Omental fat pad (tissue), 4 donors: ENCODE data around the gene MYCBPAP. TPM values are rescaled to one million over a fixed set of nuclear protein-coding genes. Genes with fewer than 3 reads are reported as not detected.
"Not testable (repeated sequence)": the region's sequence is repeated elsewhere in the genome, so short reads cannot be mapped to it uniquely, and the experiment has no call there.

Source experiments
- ATAC-seq: fragments of 150-250 bp; one replicate; pipeline ENCODE4 v1.9.1; 2016; ENCODE audit warnings: mild to moderate bottlenecking, moderate library complexity; ENCODE audit not compliant: low FRiP score
- DNase-seq: peaks from one replicate; pipeline ENCODE4 v3.0.0-alpha.2; 2019; ENCODE audit warnings: low spot score
- total RNA-seq, 4 donors: library from RNA; depleted of rRNA; stranded (reverse); fragments of >200 nt; gene quantifications; one replicate each; pipeline ENCODE4 v1.1.0, GENCODE V29; 2016
- TF ChIP-seq, protein P1 (sequence below), 3 donors: fragments of 450-650 bp; IDR thresholded peaks; one replicate each; pipeline ENCODE4 v1.5.1; 2016 to 2017; ENCODE audit warnings: antibody characterized with exemption in 3 of 3, mild to moderate bottlenecking in 3 of 3, moderate library complexity in 2 of 3

The MYCBPAP gene
- total RNA-seq, 4 donors from 2014 or later: 0.36 to 1.9 (median 1.0) TPM; not detected in 1

DNA sequence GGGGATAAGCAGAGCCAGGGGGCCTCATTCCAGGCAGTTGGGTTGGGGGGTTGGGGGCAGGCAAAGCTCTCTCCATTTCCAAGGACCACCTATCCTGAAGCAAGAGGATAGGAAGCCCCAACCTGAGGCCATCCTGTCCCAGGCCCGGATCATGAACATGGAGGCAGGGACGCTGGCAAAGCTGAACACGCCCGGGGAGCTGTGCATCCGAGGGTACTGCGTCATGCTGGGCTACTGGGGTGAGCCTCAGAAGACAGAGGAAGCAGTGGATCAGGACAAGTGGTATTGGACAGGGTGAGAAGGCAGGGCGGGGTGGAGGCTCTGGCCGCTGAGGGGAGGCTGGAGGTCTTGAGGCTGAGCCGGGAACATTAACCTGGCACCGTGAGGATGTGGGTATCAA lies 36.0 kb upstream of the MYCBPAP start:
- DNase-seq: no peak
- no peak for ATAC-seq
- TF ChIP-seq, protein P1, sequence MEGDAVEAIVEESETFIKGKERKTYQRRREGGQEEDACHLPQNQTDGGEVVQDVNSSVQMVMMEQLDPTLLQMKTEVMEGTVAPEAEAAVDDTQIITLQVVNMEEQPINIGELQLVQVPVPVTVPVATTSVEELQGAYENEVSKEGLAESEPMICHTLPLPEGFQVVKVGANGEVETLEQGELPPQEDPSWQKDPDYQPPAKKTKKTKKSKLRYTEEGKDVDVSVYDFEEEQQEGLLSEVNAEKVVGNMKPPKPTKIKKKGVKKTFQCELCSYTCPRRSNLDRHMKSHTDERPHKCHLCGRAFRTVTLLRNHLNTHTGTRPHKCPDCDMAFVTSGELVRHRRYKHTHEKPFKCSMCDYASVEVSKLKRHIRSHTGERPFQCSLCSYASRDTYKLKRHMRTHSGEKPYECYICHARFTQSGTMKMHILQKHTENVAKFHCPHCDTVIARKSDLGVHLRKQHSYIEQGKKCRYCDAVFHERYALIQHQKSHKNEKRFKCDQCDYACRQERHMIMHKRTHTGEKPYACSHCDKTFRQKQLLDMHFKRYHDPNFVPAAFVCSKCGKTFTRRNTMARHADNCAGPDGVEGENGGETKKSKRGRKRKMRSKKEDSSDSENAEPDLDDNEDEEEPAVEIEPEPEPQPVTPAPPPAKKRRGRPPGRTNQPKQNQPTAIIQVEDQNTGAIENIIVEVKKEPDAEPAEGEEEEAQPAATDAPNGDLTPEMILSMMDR (IDR thresholded peaks at IDR 0.05): no peak

DNA sequence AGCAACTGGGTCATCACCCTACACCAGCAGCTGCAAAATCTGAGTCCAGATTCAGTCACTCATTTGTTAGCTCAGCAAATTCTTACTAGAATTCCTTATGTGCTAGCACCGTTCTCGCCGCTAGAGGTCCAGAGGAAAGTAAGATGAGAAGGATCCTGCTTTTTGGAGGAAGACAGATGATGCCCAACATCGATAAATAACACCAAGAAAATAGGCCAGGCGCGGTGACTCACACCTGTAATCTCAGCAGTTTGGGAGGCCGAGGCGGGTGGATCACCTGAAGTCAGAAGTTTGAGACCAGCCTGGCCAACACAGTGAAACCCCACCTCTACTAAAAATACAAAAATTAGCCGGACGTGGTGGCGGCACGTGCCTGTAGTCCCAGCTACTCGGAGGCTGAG lies 35.5 kb upstream of the MYCBPAP start:
- DNase-seq, ATAC-seq: not testable (repeated sequence)

DNA sequence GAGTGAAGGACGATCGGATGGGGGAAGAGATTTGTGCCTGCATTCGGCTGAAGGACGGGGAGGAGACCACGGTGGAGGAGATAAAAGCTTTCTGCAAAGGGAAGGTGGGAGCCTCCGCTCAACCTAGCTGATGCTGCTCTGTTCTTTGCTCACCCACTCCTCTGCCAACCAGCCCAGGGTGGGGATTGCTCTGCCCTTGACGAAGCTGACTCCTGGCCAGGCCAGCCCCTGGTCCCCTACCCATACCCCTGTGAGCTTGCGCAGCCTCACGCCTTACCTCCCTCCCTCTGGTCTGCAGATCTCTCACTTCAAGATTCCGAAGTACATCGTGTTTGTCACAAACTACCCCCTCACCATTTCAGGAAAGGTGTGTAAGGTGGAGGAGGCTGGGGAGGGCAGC lies 34.3 kb upstream of the MYCBPAP start:
- no peak for DNase-seq
- ATAC-seq: no peak
- TF ChIP-seq, protein P1 (IDR thresholded peaks at IDR 0.05): no peak

DNA sequence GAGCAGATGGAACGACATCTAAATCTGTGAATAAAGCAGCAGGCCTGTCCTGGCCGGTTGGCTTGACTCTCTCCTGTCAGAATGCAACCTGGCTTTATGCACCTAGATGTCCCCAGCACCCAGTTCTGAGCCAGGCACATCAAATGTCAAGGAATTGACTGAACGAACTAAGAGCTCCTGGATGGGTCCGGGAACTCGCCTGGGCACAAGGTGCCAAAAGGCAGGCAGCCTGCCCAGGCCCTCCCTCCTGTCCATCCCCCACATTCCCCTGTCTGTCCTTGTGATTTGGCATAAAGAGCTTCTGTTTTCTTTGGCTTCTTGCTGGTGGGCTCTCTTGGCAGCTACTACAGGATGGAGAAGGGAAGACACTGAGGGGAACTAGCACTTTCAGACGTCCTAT lies 33.7 kb upstream of the MYCBPAP start:
- DNase-seq (no peak), ATAC-seq (no peak)
- TF ChIP-seq, protein P1 (IDR thresholded peaks at IDR 0.05): no peak

DNA sequence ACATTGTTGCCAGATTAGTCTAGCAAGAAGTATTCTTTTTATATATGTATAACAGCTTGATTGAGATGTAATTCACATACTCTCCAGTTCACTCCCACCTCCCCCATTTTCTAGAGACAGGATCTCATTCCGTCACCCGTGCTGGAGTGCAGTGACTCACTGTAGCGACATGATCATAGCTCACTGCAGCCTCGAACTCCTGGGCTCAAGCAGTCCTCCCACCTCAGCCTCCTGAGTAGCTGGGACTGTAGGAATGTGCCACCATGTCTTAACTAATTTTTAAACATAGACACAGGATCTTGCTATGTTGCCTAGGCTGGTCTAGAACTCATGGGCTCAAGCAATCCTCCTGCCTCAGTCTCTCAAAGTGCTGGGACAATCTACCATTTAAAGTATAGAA lies 32.9 kb upstream of the MYCBPAP start:
- no peak for ATAC-seq
- TF ChIP-seq, protein P1 (IDR thresholded peaks at IDR 0.05): no peak
- no peak for DNase-seq

DNA sequence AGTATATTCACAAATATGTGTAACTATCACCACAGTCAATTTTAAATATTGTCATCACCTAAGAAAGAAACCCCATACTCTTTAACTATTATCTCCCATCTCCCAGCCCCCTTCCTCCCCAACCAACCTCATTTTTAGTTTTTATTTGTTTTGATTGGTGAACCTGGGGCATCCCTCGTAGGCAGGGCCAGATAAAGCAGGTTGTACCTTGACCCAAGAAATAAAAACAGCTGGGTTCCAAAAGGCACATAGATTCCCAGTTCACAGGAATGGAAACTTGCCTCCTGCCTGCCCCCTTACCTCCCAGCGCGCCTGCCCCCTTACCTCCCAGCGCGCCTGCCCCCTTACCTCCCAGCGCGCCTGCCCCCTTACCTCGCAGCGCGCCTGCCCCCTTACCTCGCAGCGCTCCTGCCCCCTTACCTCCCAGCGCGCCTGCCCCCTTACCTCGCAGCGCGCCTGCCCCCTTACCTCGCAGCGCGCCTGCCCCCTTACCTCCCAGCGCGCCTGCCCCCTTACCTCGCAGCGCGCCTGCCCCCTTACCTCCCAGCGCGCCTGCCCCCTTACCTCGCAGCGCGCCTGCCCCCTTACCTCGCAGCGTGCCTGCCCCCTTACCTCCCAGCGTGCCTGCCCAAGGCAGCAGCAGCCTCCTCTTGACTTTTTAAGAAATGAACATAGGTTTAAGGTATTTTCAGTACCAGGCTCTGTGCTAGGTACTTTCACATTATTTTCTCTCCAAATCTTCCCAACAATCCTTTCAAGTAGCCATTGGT lies 32.3 kb upstream of the MYCBPAP start:
- DNase-seq, ATAC-seq: not testable (repeated sequence)

DNA sequence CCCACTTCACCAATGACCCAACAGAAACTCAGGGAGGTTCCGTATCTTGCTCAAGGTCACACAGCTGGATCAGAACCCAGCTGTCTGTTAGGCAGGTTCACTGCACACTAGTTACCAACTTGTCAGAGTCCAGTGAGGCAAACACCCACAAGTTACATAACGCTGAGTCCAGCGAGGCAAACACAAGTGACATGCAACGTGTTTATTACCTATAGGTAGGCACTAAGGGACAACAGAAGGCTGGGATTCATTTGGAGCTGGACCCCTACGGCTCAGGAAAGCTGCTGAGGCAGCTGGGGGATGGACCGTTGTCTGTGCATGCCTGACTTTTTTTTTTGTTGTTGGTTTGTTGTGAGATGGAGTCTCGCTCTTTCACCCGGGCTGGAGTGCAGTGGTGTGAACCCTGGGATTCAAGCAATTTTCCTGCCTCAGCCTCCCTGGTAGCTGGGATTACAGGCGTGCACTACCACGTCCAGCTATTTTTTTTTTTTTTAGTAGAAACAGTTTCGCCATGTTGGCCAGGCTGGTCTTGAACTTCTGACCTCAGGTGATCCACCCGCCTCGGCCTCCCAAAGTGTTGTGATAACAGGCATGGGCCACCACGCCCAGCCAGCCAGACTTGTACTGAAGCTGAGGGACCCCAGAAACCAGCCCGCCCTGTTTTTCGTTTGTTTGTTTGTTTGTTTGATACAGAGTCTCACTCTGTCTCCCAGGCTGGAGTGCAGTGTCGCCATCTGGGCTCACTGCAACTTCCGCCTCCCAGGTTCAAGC lies 31.5 kb upstream of the MYCBPAP start:
- no peak for DNase-seq
- TF ChIP-seq, protein P1 (IDR thresholded peaks at IDR 0.05): no peak
- ATAC-seq: no peak

DNA sequence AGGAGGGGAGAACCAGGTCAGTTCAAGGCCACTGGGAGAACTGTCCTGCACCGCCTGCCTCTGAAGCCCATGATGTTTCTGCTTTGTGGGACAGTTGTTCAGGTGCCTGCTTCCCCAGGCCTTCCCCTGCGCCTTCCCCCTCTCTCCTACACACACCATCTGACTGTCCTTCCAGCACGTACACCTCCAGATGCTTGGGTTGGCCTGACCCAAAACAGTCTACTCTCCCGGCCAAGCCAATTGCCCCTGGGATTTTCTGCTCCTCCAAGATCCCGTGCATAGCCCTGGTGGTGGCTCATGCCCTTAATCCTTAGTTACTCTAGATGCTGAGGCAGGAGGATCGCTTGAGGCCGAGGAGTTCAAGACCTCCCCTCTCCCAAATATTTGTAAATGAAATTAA lies 30.3 kb upstream of the MYCBPAP start:
- TF ChIP-seq, protein P1 (IDR thresholded peaks at IDR 0.05): no peak
- ATAC-seq (no peak), DNase-seq (no peak)
